Fibroblast of lung (primary cell): ENCODE data around the gene IL10.

ENCODE experiments used
- EZH2 ChIP-seq: IDR thresholded peaks from 2 replicates; pipeline ENCODE4 v1.5.1; 2012; ENCODE audit warnings: low read length, control low read depth, mild to moderate bottlenecking; ENCODE audit errors: missing control alignments
- TF ChIP-seq, protein P1 (sequence below), 2 donors: IDR thresholded peaks in 1 of 2; conservative IDR thresholded peaks in 1 of 2; 1 replicate in 1 of 2; 2 replicates in 1 of 2; pipeline ENCODE4 v1.5.1; 2011 to 2012; ENCODE audit warnings: low read length in 2 of 2, control low read depth in 1 of 2, inconsistent platforms in 1 of 2, low read depth in 1 of 2, mild to moderate bottlenecking in 1 of 2

DNA sequence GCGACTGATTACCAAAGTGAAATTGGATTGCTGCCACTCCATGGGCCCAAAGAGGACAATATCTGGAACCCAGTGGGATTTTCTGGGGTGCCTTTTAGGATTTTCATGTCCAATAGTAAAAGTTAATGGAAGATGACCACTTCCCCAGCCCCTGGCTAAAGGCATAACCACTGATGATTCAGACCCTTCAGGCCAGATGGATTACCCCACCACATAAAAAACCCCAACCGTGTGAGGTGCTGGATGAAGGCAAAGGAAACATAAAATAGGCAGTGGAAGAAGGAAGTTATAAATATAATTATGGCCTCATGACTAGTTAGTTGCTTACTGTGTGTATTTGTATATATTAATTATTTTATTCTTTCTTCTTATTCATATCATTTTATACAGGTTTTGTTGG lies 40.2 kb upstream of the IL10 start:
- TF ChIP-seq EZH2 = no peak
- TF ChIP-seq, protein P1, sequence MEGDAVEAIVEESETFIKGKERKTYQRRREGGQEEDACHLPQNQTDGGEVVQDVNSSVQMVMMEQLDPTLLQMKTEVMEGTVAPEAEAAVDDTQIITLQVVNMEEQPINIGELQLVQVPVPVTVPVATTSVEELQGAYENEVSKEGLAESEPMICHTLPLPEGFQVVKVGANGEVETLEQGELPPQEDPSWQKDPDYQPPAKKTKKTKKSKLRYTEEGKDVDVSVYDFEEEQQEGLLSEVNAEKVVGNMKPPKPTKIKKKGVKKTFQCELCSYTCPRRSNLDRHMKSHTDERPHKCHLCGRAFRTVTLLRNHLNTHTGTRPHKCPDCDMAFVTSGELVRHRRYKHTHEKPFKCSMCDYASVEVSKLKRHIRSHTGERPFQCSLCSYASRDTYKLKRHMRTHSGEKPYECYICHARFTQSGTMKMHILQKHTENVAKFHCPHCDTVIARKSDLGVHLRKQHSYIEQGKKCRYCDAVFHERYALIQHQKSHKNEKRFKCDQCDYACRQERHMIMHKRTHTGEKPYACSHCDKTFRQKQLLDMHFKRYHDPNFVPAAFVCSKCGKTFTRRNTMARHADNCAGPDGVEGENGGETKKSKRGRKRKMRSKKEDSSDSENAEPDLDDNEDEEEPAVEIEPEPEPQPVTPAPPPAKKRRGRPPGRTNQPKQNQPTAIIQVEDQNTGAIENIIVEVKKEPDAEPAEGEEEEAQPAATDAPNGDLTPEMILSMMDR (conservative IDR thresholded peaks at IDR 0.05 in 1 of 2, IDR thresholded peaks at IDR 0.05 in 1 of 2; ENCODE audit: low read depth in 1 of 2, low read length in 2 of 2) = no peak
